K562 (cell line): Measurements from ENCODE around the gene CARD10. TPM values are rescaled to one million over a fixed set of nuclear protein-coding genes. Genes with fewer than 3 reads are reported as not detected.

Experiments used
- ATAC-seq: fragments of 200-7000 bp; cut with Tn5 transposase; 3 replicates; pipeline ENCODE4 v1.9.1; 2020; ENCODE audit warnings: moderate library complexity
- BruUV-seq: library from RNA; stranded (reverse); fragments of 400-500 nt; replicated peaks from 2 replicates; lab custom pipeline; 2021; lab: Mats Ljungman, UMichigan
- CTCF ChIA-PET: fragments of 300-600 bp; formaldehyde crosslinking; extraction: SDS; loops from one replicate; lab custom pipeline; 2021; ENCODE audit warnings: low intra/inter-chr PET ratio; lab: Yijun Ruan, JAX
- POLR2A ChIA-PET: fragments of 300-600, 350-650 bp; sonication (Branson Sonifier 250); formaldehyde crosslinking; extraction: SDS; loops from one replicate; lab custom pipeline; 2021; ENCODE audit warnings: antibody characterized with exemption, inconsistent platforms; lab: Yijun Ruan, JAX
- DNase-seq, 4 experiments: peaks; one replicate each; pipeline versions ENCODE4 v3.0.0 to v3.0.0-alpha.2; 2011 to 2018; ENCODE audit warnings: low spot score in 3 of 4, mixed read lengths in 3 of 4; ENCODE audit errors: extremely low read depth in 1 of 4
- FAIRE-seq: peaks from 2 replicates; lab custom pipeline; 2011; peaks lifted over from hg19 to GRCh38; lab: Jason Lieb, UNC
- H2AFZ ChIP-seq: 2 replicates; pipeline ENCODE4 v1.6.0; 2011; ENCODE audit warnings: low read depth, low read length, control low read depth, inconsistent platforms
- H3K27ac ChIP-seq: fragments of 200-600 bp; 3 replicates; pipeline ENCODE4 v1.8.0; 2011; ENCODE audit warnings: low read depth, mild to moderate bottlenecking, control low read depth, inconsistent platforms, low read length, moderate library complexity, mixed read lengths; ENCODE audit errors: extremely low read depth
- H3K27me3 ChIP-seq, 2 experiments: fragments of 300-600 bp in 1 of 2; 2 replicates in 1 of 2; 3 replicates in 1 of 2; pipeline versions ENCODE4 v1.6.0 to v1.8.0; 2011; ENCODE audit warnings: inconsistent platforms in 2 of 2, low read length in 2 of 2, mild to moderate bottlenecking in 1 of 2, mixed read lengths in 1 of 2, moderate library complexity in 1 of 2; ENCODE audit not compliant: control insufficient read depth in 2 of 2, insufficient read depth in 2 of 2
- H3K36me3 ChIP-seq: fragments of 300-600 bp; 3 replicates; pipeline ENCODE4 v1.8.0; 2011; ENCODE audit warnings: mild to moderate bottlenecking, low read length, inconsistent platforms; ENCODE audit not compliant: control insufficient read depth, insufficient read depth
- H3K4me1 ChIP-seq, 2 experiments: fragments of 200-600 bp in 1 of 2; replicated peaks in 1 of 2; 2 replicates in 1 of 2; 3 replicates in 1 of 2; pipeline versions ENCODE4 v1.5.1 to v1.8.0; 2011; ENCODE audit warnings: inconsistent platforms in 2 of 2, low read length in 2 of 2, mild to moderate bottlenecking in 1 of 2, mixed read lengths in 1 of 2, moderate library complexity in 1 of 2; ENCODE audit not compliant: control insufficient read depth in 2 of 2, insufficient read depth in 2 of 2
- H3K4me2 ChIP-seq: 2 replicates; pipeline ENCODE4 v1.6.1; 2011; ENCODE audit warnings: low read length, control low read depth, inconsistent platforms, mixed read lengths; ENCODE audit not compliant: insufficient read depth
- H3K4me3 ChIP-seq: fragments of 200-600 bp; sonication (generic), shearing (Covaris generic); 2 replicates; pipeline ENCODE4 v1.5.1; 2016; ENCODE audit warnings: control low read depth, inconsistent platforms
- H3K79me2 ChIP-seq: fragments of 200-600 bp; 3 replicates; pipeline ENCODE4 v1.8.0; 2011; ENCODE audit warnings: low read length, inconsistent platforms; ENCODE audit not compliant: control insufficient read depth, insufficient read depth
- H3K9ac ChIP-seq, 2 experiments: 2 replicates each; pipeline versions ENCODE4 v1.6.0 to v1.6.1; 2011; ENCODE audit warnings: low read depth in 2 of 2, low read length in 2 of 2, control low read depth in 1 of 2, inconsistent platforms in 1 of 2, mild to moderate bottlenecking in 1 of 2, mixed read lengths in 1 of 2; ENCODE audit not compliant: insufficient read depth in 1 of 2
- H3K9me1 ChIP-seq: one replicate; pipeline ENCODE4 v1.6.0; 2011; ENCODE audit warnings: inconsistent platforms, mild to moderate bottlenecking, low read length, moderate library complexity; ENCODE audit not compliant: control insufficient read depth, insufficient read depth
- H3K9me3 ChIP-seq: replicated peaks from 2 replicates; pipeline ENCODE4 v1.5.1; 2011; ENCODE audit warnings: low read depth, low read length, inconsistent platforms; ENCODE audit not compliant: control insufficient read depth, insufficient read depth
- H4K20me1 ChIP-seq: replicated peaks from 2 replicates; pipeline ENCODE4 v1.6.1; 2011; ENCODE audit warnings: low read length, inconsistent platforms, mixed read lengths; ENCODE audit not compliant: control insufficient read depth, insufficient read depth
- CCAR2 ChIP-seq: fragments of 200-400 bp; formaldehyde crosslinking; IDR thresholded peaks from 2 replicates; pipeline ENCODE4 v1.6.1; 2017; ENCODE audit warnings: mild to moderate bottlenecking, low read depth, low read length
- CEBPB ChIP-seq: fragments of 450-650 bp; IDR thresholded peaks from 2 replicates; pipeline ENCODE4 v1.6.1; 2016; ENCODE audit warnings: missing genetic modification characterization, missing compliant biosample characterization
- CTCF ChIP-seq, 3 experiments: IDR thresholded peaks in 2 of 3; conservative IDR thresholded peaks in 1 of 3; 2 replicates each; pipeline ENCODE4 v1.5.1; 2011 to 2012; ENCODE audit warnings: low read length in 3 of 3, mild to moderate bottlenecking in 3 of 3, control low read depth in 2 of 3, improper control_type of control experiment in 1 of 3, inconsistent platforms in 1 of 3, low read depth in 1 of 3, mixed read lengths in 1 of 3, moderate library complexity in 1 of 3; ENCODE audit not compliant: insufficient read depth in 2 of 3
- ETV1 ChIP-seq: fragments of 450-650 bp; conservative IDR thresholded peaks from 2 replicates; pipeline ENCODE4 v1.6.1; 2016; ENCODE audit warnings: missing genetic modification characterization, control low read depth, low read depth, missing compliant biosample characterization
- HDAC2 ChIP-seq: fragments of 450-650 bp; IDR thresholded peaks from 2 replicates; pipeline ENCODE4 v1.6.1; 2016; ENCODE audit warnings: mild to moderate bottlenecking
- IFI16 ChIP-seq: fragments of 250-450 bp; sonication (Bioruptor Pico); IDR thresholded peaks from 2 replicates; pipeline ENCODE4 v2.1.2; 2022; ENCODE audit warnings: mild to moderate bottlenecking, inconsistent platforms
- PML ChIP-seq: IDR thresholded peaks from 2 replicates; pipeline ENCODE4 v1.6.1; 2012; ENCODE audit warnings: low read length, inconsistent platforms
- RNF2 ChIP-seq: sonication (generic); IDR thresholded peaks from 2 replicates; pipeline ENCODE4 v1.6.1; 2016
- RUNX1 ChIP-seq: sonication (generic); IDR thresholded peaks from 2 replicates; pipeline ENCODE4 v1.6.1; 2016; ENCODE audit warnings: antibody characterized with exemption, low read depth
- THAP7 ChIP-seq: fragments of 250-450 bp; sonication (Bioruptor Pico); IDR thresholded peaks from 2 replicates; pipeline ENCODE4 v1.5.0; 2021
- ZKSCAN1 ChIP-seq: fragments of 150-350 bp; IDR thresholded peaks from 2 replicates; pipeline ENCODE4 v1.6.1; 2016; ENCODE audit warnings: low read depth, low read length
- ZNF76 ChIP-seq: fragments of 250-450 bp; sonication (Bioruptor Pico); IDR thresholded peaks from 2 replicates; pipeline ENCODE4 v1.4.0; 2020; ENCODE audit warnings: mild to moderate bottlenecking, moderate library complexity, borderline replicate concordance
- WGBS: fragments of 100-300 bp; shearing (Covaris generic); methylation state at CpG from one replicate; pipeline ENCODE4 v1.1.6; 2016; ENCODE audit warnings: low coverage, mixed read lengths; ENCODE audit not compliant: insufficient coverage; ENCODE audit errors: missing lambda C conversion rate; 5-methylcytosine and 5-hydroxymethylcytosine counted together
- in situ Hi-C: fragments of 300-500 bp; cut with MboI; formaldehyde crosslinking; loops from 4 replicates; pipeline ENCODE4 v1.15.0; 2018; ENCODE audit warnings: inconsistent platforms, mixed read lengths
- intact Hi-C: fragments of 100-400 bp; cut with micrococcal nuclease; formaldehyde crosslinking; loops from 2 replicates; pipeline ENCODE4 v1.14.2; 2022
- polyA plus RNA-seq, 8 experiments: library from polyadenylated mRNA; depleted of rRNA in 4 of 8; stranded (reverse) in 5 of 8; unstranded in 3 of 8; fragments of >200 nt; fragmentation: Nextera tagmentation in 2 of 8; fragmentation: Illumina TruSeq in 1 of 8; extraction: Ambion mirVana in 2 of 8; extraction: Trizol in 1 of 8; gene quantifications; 2 replicates each; pipeline versions ENCODE4 v1.2.1 to v1.2.3, GENCODE V29; 2011 to 2014; ENCODE audit warnings: inconsistent platforms in 1 of 8, missing spikeins in 1 of 8
- total RNA-seq, 7 experiments: library from RNA; depleted of rRNA in 6 of 7; stranded (reverse); fragments of >200 nt in 6 of 7; fragmentation: Illumina TruSeq in 2 of 7; extraction: Trizol in 2 of 7; gene quantifications; 2 replicates each; pipeline versions ENCODE4 v1.2.1 to v1.2.3, GENCODE V29; 2011 to 2021; ENCODE audit warnings: low replicate concordance in 1 of 7

Gene CARD10
- total and polyA plus RNA-seq, 9 of the 15 experiments (the other 6 are each of a cell fraction or from before 2014, with no cell fraction given): 0.13 to 5.8 (median 1.6) TPM

- no peak for DNase-seq
- Histone ChIP-seq H3K4me1 (no peaks in the 10 kb centered on the region), H3K4me2 (no peak overlapping the region), H3K36me3 (no peaks in the 10 kb centered on the region), H3K9me1 (no peaks in the 10 kb centered on the region), H4K20me1 (no peaks in the 10 kb centered on the region), H3K27ac (no peak overlapping the region), H3K4me3 (no peak overlapping the region), H3K9me3 (no peaks in the 10 kb centered on the region), H3K27me3 (peaks cover 0 to 44% of the 10 kb centered on the region in 2 experiments; a peak in 4 of 5 replicates), H2AFZ (no peak overlapping the region), H3K79me2 (no peaks in the 10 kb centered on the region), H3K9ac (no peak overlapping the region)
- ChIA-PET CTCF (no interaction called here), POLR2A (interaction anchor here (0.6 to 1.0 kb wide), 3 partner anchors 37 to 414 kb away, joined by 3 read pairs; no protein-coding TSS in a partner anchor)
- no peak for TF ChIP-seq CEBPB (tag)
- WGBS: 0% methylated on average over 8 of the region's 15 CpGs
- intact Hi-C loops (no loop called here), in situ Hi-C loops (no loop called here)
- no TSS peak for BruUV-seq
- no peak for ATAC-seq
- no peak for FAIRE-seq
These were observed 69.7 kb downstream of the CARD10 start for GRCh38 chr22:37449331-37450001.

GRCh38 chr22:37448516-37449127, 70.6 kb downstream of the CARD10 start:
- BruUV-seq: no TSS peak
- Histone ChIP-seq H2AFZ (no peak overlapping the region), H3K9me1 (no peaks in the 10 kb centered on the region), H3K4me2 (no peak overlapping the region), H3K4me3 (no peak overlapping the region), H3K9me3 (no peaks in the 10 kb centered on the region), H3K79me2 (no peaks in the 10 kb centered on the region), H3K27me3 (peaks cover 0 to 41% of the 10 kb centered on the region in 2 experiments; a peak in 3 of 5 replicates), H4K20me1 (no peaks in the 10 kb centered on the region), H3K27ac (no peak overlapping the region), H3K4me1 (no peaks in the 10 kb centered on the region), H3K9ac (no peak overlapping the region), H3K36me3 (no peaks in the 10 kb centered on the region)
- ATAC-seq (no peak), DNase-seq (no peak), FAIRE-seq (no peak)
- ChIA-PET CTCF (no interaction called here), POLR2A (interaction anchor here (0.6 to 1.0 kb wide), 2 partner anchors 136 to 325 kb away, joined by 3 read pairs; no protein-coding TSS in a partner anchor)
- TF ChIP-seq ETV1 (tag): no peak
- TF ChIP-seq IFI16 (CRISPR knock-in tag): no peak
- TF ChIP-seq PML: no peak
- no peak for TF ChIP-seq RUNX1
- no peak for TF ChIP-seq CTCF (IDR thresholded peaks at IDR 0.05 in 2 of 3, conservative IDR thresholded peaks at IDR 0.05 in 1 of 3; ENCODE audit: insufficient read depth in 2 of 3, low read depth in 1 of 3, low read length in 3 of 3)
- no peak for TF ChIP-seq ZNF76 (CRISPR knock-in tag)
- no peak for TF ChIP-seq ZKSCAN1
- no peak for TF ChIP-seq HDAC2
- TF ChIP-seq CCAR2: no peak
- TF ChIP-seq THAP7 (CRISPR knock-in tag): no peak
- no peak for TF ChIP-seq RNF2
- in situ Hi-C loops: no loop called here
- 4% methylated on average over 17 of the region's 18 CpGs for WGBS
- intact Hi-C loops: no loop called here
